SK-N-SH (cell line): Measurements from ENCODE around the gene CHRNA5. TPM values are rescaled to one million over a fixed set of nuclear protein-coding genes. Genes with fewer than 3 reads are reported as not detected.

ENCODE experiments used
- CTCF ChIA-PET: fragments of 300-600, 350-600 bp; formaldehyde crosslinking; extraction: SDS; loops from one replicate; lab custom pipeline; 2021; lab: Yijun Ruan, JAX
- POLR2A ChIA-PET: fragments of 350-600 bp; sonication (Branson Sonifier 250); formaldehyde crosslinking; extraction: SDS; loops from one replicate; lab custom pipeline; 2020; ENCODE audit warnings: antibody characterized with exemption, inconsistent platforms; lab: Yijun Ruan, JAX
- DNase-seq: peaks from one replicate; pipeline ENCODE4 v3.0.0; 2012
- H2AFZ ChIP-seq: fragments of 200-600 bp; sonication (generic); 2 replicates; pipeline ENCODE4 v1.8.1; 2016; ENCODE audit warnings: antibody characterized with exemption, mild to moderate bottlenecking, low read depth
- H3F3A ChIP-seq: fragments of 200-600 bp; sonication (generic); replicated peaks from 2 replicates; pipeline ENCODE3; 2016; ENCODE audit warnings: antibody characterized with exemption, mild to moderate bottlenecking; ENCODE audit not compliant: insufficient read depth
- H3K27ac ChIP-seq, 2 experiments: fragments of 200-500 bp in 1 of 2; fragments of 200-600 bp in 1 of 2; sonication (Bioruptor generic) in 1 of 2; sonication (generic), shearing (Covaris generic) in 1 of 2; 2 replicates each; pipeline versions ENCODE4 v1.5.1 to v1.6.1; 2014 to 2016; ENCODE audit warnings: low read depth in 2 of 2, inconsistent platforms in 1 of 2, low read length in 1 of 2, mild to moderate bottlenecking in 1 of 2, mixed read lengths in 1 of 2
- H3K27me3 ChIP-seq: fragments of 200-600 bp; sonication (generic), shearing (Covaris generic); 2 replicates; pipeline ENCODE4 v1.6.1; 2016; ENCODE audit warnings: mixed run types; ENCODE audit not compliant: insufficient read depth
- H3K36me3 ChIP-seq, 2 experiments: fragments of 200-500 bp in 1 of 2; fragments of 200-600 bp in 1 of 2; sonication (Bioruptor generic) in 1 of 2; sonication (generic) in 1 of 2; replicated peaks in 1 of 2; 2 replicates each; pipeline versions ENCODE3 to v1.5.1; 2014 to 2016; ENCODE audit warnings: low read length in 1 of 2, mild to moderate bottlenecking in 1 of 2; ENCODE audit not compliant: insufficient read depth in 2 of 2, control insufficient read depth in 1 of 2
- H3K4me1 ChIP-seq, 2 experiments: fragments of 200-500 bp in 1 of 2; fragments of 200-600 bp in 1 of 2; sonication (Bioruptor generic) in 1 of 2; sonication (generic), shearing (Covaris generic) in 1 of 2; 2 replicates each; pipeline versions ENCODE4 v1.5.1 to v1.6.1; 2014 to 2016; ENCODE audit warnings: low read depth in 1 of 2, low read length in 1 of 2, mixed run types in 1 of 2; ENCODE audit not compliant: insufficient read depth in 2 of 2, control insufficient read depth in 1 of 2
- H3K4me2 ChIP-seq: fragments of 200-600 bp; sonication (generic), shearing (Covaris generic); 2 replicates; pipeline ENCODE4 v1.6.1; 2017; ENCODE audit warnings: mixed run types
- H3K4me3 ChIP-seq, 2 experiments: fragments of 200-500 bp in 1 of 2; fragments of 200-600 bp in 1 of 2; sonication (Bioruptor generic) in 1 of 2; sonication (generic), shearing (Covaris generic) in 1 of 2; 2 replicates each; pipeline versions ENCODE4 v1.5.1 to v1.8.1; 2014 to 2016; ENCODE audit warnings: low read depth in 2 of 2, inconsistent platforms in 1 of 2, low read length in 1 of 2, mild to moderate bottlenecking in 1 of 2, mixed read lengths in 1 of 2, moderate library complexity in 1 of 2
- H3K79me2 ChIP-seq: fragments of 200-600 bp; sonication (generic); 2 replicates; pipeline ENCODE4 v1.8.1; 2017; ENCODE audit warnings: mild to moderate bottlenecking; ENCODE audit not compliant: insufficient read depth
- H3K9ac ChIP-seq: fragments of 200-600 bp; sonication (generic); 2 replicates; pipeline ENCODE4 v1.6.1; 2017; ENCODE audit warnings: mixed run types
- H3K9me2 ChIP-seq: fragments of 200-600 bp; sonication (generic); 2 replicates; pipeline ENCODE4 v1.6.1; 2017; ENCODE audit warnings: mixed run types
- H3K9me3 ChIP-seq: fragments of 200-600 bp; sonication (generic); 2 replicates; pipeline ENCODE4 v1.6.1; 2017; ENCODE audit warnings: mixed run types, mild to moderate bottlenecking, moderate library complexity
- H4K20me1 ChIP-seq: fragments of 200-600 bp; sonication (generic); 2 replicates; pipeline ENCODE4 v1.6.1; 2017; ENCODE audit warnings: mild to moderate bottlenecking, mixed run types; ENCODE audit not compliant: insufficient read depth
- CHD2 ChIP-seq: fragments of 150-350 bp; IDR thresholded peaks from 2 replicates; pipeline ENCODE4 v1.6.1; 2018; ENCODE audit warnings: low read length; ENCODE audit not compliant: partially characterized antibody
- FOSL2 ChIP-seq: IDR thresholded peaks from 2 replicates; pipeline ENCODE4 v1.4.0; 2012; ENCODE audit warnings: low read depth, mild to moderate bottlenecking, moderate library complexity, borderline replicate concordance
- FOXM1 ChIP-seq: IDR thresholded peaks from 2 replicates; pipeline ENCODE4 v1.4.0; 2012; ENCODE audit warnings: low read depth, mild to moderate bottlenecking
- GATA2 ChIP-seq: sonication (generic); formaldehyde crosslinking; IDR thresholded peaks from 2 replicates; pipeline ENCODE4 v1.5.0; 2020; ENCODE audit warnings: mild to moderate bottlenecking, missing genetic modification reagents
- MAX ChIP-seq: IDR thresholded peaks from 2 replicates; pipeline ENCODE4 v1.4.0; 2012; ENCODE audit warnings: low read depth
- MXI1 ChIP-seq: IDR thresholded peaks from 2 replicates; pipeline ENCODE4 v1.6.1; 2012; ENCODE audit warnings: mild to moderate bottlenecking, low read depth, low read length, improper control_type of control experiment
- PBX3 ChIP-seq: IDR thresholded peaks from 2 replicates; pipeline ENCODE4; 2012
- RCOR1 ChIP-seq: fragments of 150-350 bp; IDR thresholded peaks from 2 replicates; pipeline ENCODE4 v1.6.1; 2017; ENCODE audit warnings: antibody characterized with exemption, low read length
- REST ChIP-seq: IDR thresholded peaks from 2 replicates; pipeline ENCODE4 v1.6.1; 2012; ENCODE audit warnings: mild to moderate bottlenecking, low read depth, low read length, moderate library complexity
- RFX5 ChIP-seq: IDR thresholded peaks from 2 replicates; pipeline ENCODE4 v1.6.1; 2012; ENCODE audit warnings: mild to moderate bottlenecking, improper control_type of control experiment, low read length
- SIN3A ChIP-seq: IDR thresholded peaks from 2 replicates; pipeline ENCODE4 v1.6.1; 2012; ENCODE audit warnings: low read depth, mild to moderate bottlenecking, low read length, moderate library complexity, borderline replicate concordance
- TAF1 ChIP-seq: IDR thresholded peaks from 2 replicates; pipeline ENCODE4 v1.6.1; 2012; ENCODE audit warnings: low read depth, mild to moderate bottlenecking, low read length, moderate library complexity, borderline replicate concordance
- TCF12 ChIP-seq: IDR thresholded peaks from 2 replicates; pipeline ENCODE4 v1.4.0; 2012
- TEAD4 ChIP-seq: IDR thresholded peaks from 2 replicates; pipeline ENCODE4 v1.4.0; 2012; ENCODE audit warnings: mild to moderate bottlenecking, borderline replicate concordance; ENCODE audit not compliant: insufficient read depth
- YY1 ChIP-seq: IDR thresholded peaks from 2 replicates; pipeline ENCODE4 v1.4.0; 2012; ENCODE audit warnings: low read depth, mild to moderate bottlenecking
- WGBS: methylation state at CpG from one replicate; pipeline ENCODE4 v1.1.6; 2017; ENCODE audit warnings: low lambda C conversion rate; 5-methylcytosine and 5-hydroxymethylcytosine counted together
- polyA plus RNA-seq, 3 experiments: library from polyadenylated mRNA; depleted of rRNA; stranded (reverse); fragments of >200 nt; gene quantifications; 2 replicates each; pipeline ENCODE4 v1.2.3, GENCODE V29; 2012
- TF ChIP-seq, protein P1 (sequence below): IDR thresholded peaks from 2 replicates; pipeline ENCODE4 v1.4.0; 2012; ENCODE audit warnings: low read depth, borderline replicate concordance

CHRNA5 gene
- polyA plus RNA-seq, 1 of the 3 experiments (the other 2 are of a cell fraction), result 5.5 TPM

GRCh38 chr15:78634210-78635145 is 69.2 kb downstream of the CHRNA5 start:
- Histone ChIP-seq H3F3A (no peaks in the 10 kb centered on the region), H3K9ac (no peak overlapping the region), H3K79me2 (no peaks in the 10 kb centered on the region), H3K9me3 (0 out of 2 replicates have a peak, but pooled peaks cover 5% of the 10 kb centered on the region), H3K4me1 (peaks cover 0 to 25% of the 10 kb centered on the region in 2 experiments; a peak in 1 of 4 replicates), H3K27ac (no peak overlapping the region), H3K4me2 (no peak overlapping the region), H3K27me3 (peaks cover 4% of the 10 kb centered on the region), H3K9me2 (no peaks in the 10 kb centered on the region), H2AFZ (no peak overlapping the region), H3K4me3 (no peak overlapping the region; a peak in 1 of 4 replicates), H3K36me3 (peaks cover 0 to 2% of the 10 kb centered on the region in 2 experiments), H4K20me1 (no peaks in the 10 kb centered on the region)
- POLR2A ChIA-PET, result interaction anchor here (2.2 to 8.9 kb wide), 2 partner anchors 8 to 38 kb away, joined by 6 to 191 read pairs; no protein-coding TSS in a partner anchor
- TF ChIP-seq PBX3, result no peak
- TF ChIP-seq REST, result no peak
- TF ChIP-seq GATA2 (CRISPR knock-in tag), result no peak
- TF ChIP-seq SIN3A, result no peak
- no peak for TF ChIP-seq MAX
- TF ChIP-seq, protein P1, sequence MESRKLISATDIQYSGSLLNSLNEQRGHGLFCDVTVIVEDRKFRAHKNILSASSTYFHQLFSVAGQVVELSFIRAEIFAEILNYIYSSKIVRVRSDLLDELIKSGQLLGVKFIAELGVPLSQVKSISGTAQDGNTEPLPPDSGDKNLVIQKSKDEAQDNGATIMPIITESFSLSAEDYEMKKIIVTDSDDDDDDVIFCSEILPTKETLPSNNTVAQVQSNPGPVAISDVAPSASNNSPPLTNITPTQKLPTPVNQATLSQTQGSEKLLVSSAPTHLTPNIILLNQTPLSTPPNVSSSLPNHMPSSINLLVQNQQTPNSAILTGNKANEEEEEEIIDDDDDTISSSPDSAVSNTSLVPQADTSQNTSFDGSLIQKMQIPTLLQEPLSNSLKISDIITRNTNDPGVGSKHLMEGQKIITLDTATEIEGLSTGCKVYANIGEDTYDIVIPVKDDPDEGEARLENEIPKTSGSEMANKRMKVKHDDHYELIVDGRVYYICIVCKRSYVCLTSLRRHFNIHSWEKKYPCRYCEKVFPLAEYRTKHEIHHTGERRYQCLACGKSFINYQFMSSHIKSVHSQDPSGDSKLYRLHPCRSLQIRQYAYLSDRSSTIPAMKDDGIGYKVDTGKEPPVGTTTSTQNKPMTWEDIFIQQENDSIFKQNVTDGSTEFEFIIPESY, result no peak
- TF ChIP-seq MXI1, result no peak
- TF ChIP-seq FOXM1, result no peak
- TF ChIP-seq TAF1, result no peak
- TF ChIP-seq FOSL2, result no peak
- no peak for TF ChIP-seq YY1
- TF ChIP-seq RCOR1, result no peak
- TF ChIP-seq TEAD4, result no peak
- no peak for TF ChIP-seq TCF12
- no peak for TF ChIP-seq CHD2
- no peak for TF ChIP-seq RFX5
- no peak for DNase-seq
- WGBS, result 63% methylated on average over 7 of the region's 12 CpGs
- CTCF ChIA-PET, result interaction anchor here (0.6 to 8.5 kb wide), 4 partner anchors 15 to 117 kb away, joined by 3 to 157 read pairs (median 31); partner anchors contain the start of gene CHRNA3
